ENCODE measurements around the gene STRIP2.
"Not testable (repeated sequence)": the region's sequence is repeated elsewhere in the genome, so short reads cannot be mapped to it uniquely, and the experiment has no call there.

STRIP2 gene

GRCh38 chr7:129433847-129434674 is at the start of gene STRIP2:
TSS of gene STRIP2 (plus strand) at chr7:129434432. CDS start at chr7:129434473, 41 bp downstream.
- DNase-seq = peak; percentile 89

GRCh38 chr7:129385116-129385515 is 49.1 kb upstream of the STRIP2 start:
- DNase-seq = no peak

- DNase-seq = no peak
Measured at GRCh38 chr7:129385598-129385997, 48.6 kb upstream of the STRIP2 start.

- DNase-seq = no peak
Measured at GRCh38 chr7:129386506-129386905, 47.7 kb upstream of the STRIP2 start.

GRCh38 chr7:129387537-129387936 is 46.7 kb upstream of the STRIP2 start:
- no peak for DNase-seq

- no peak for DNase-seq
Measured at GRCh38 chr7:129388333-129389098, 45.7 kb upstream of the STRIP2 start.

- no peak for DNase-seq
Measured at GRCh38 chr7:129389829-129390228, 44.4 kb upstream of the STRIP2 start.

GRCh38 chr7:129390314-129390713 is 43.9 kb upstream of the STRIP2 start:
- no peak for DNase-seq

- no peak for DNase-seq
Measured at GRCh38 chr7:129391546-129392171, 42.6 kb upstream of the STRIP2 start.

GRCh38 chr7:129393255-129393654 is 41.0 kb upstream of the STRIP2 start:
- no peak for DNase-seq

- DNase-seq = no peak
Measured at GRCh38 chr7:129394101-129394500, 40.1 kb upstream of the STRIP2 start.

- DNase-seq = no peak
Measured at GRCh38 chr7:129394982-129395914, 39.0 kb upstream of the STRIP2 start.

GRCh38 chr7:129401228-129401966 is 32.8 kb upstream of the STRIP2 start:
- no peak for DNase-seq

- DNase-seq = no peak
Measured at GRCh38 chr7:129401967-129402860, 32.0 kb upstream of the STRIP2 start.

GRCh38 chr7:129405527-129405926 is 28.7 kb upstream of the STRIP2 start:
- DNase-seq = no peak

GRCh38 chr7:129410238-129410637 is 24.0 kb upstream of the STRIP2 start:
- not testable (repeated sequence) for DNase-seq

- DNase-seq = no peak
Measured at GRCh38 chr7:129412501-129412900, 21.7 kb upstream of the STRIP2 start.

GRCh38 chr7:129417073-129417472 is 17.2 kb upstream of the STRIP2 start:
- no peak for DNase-seq

GRCh38 chr7:129421717-129422250 is 12.4 kb upstream of the STRIP2 start:
- DNase-seq = no peak

- DNase-seq = no peak
Measured at GRCh38 chr7:129422727-129423126, 11.5 kb upstream of the STRIP2 start.

All from NCI-H226 (cell line).